HepG2 (cell line): Measurements from ENCODE around the gene RARS2. TPM values are rescaled to one million over a fixed set of nuclear protein-coding genes. Genes with fewer than 3 reads are reported as not detected.

ENCODE experiments used
- ARID2 ChIP-seq: sonication (generic); formaldehyde crosslinking; IDR thresholded peaks from 2 replicates; pipeline ENCODE4 v1.8.1; 2022; ENCODE audit warnings: mild to moderate bottlenecking, missing genetic modification reagents, borderline replicate concordance
- ATAD3A ChIP-seq: sonication (generic); formaldehyde crosslinking; IDR thresholded peaks from 2 replicates; pipeline ENCODE4 v1.4.0; 2020; ENCODE audit warnings: missing genetic modification reagents
- ATRX ChIP-seq: sonication (generic); formaldehyde crosslinking; IDR thresholded peaks from 2 replicates; pipeline ENCODE4 v1.4.0; 2020; ENCODE audit warnings: missing genetic modification reagents, borderline replicate concordance
- GTF2F1 ChIP-seq: fragments of 150-350 bp; IDR thresholded peaks from 2 replicates; pipeline ENCODE4 v1.6.1; 2014; ENCODE audit warnings: low read length
- HINFP ChIP-seq: sonication (generic); formaldehyde crosslinking; IDR thresholded peaks from 2 replicates; pipeline ENCODE4 v1.4.0; 2020; ENCODE audit warnings: low read depth, mild to moderate bottlenecking, missing genetic modification reagents
- PLRG1 ChIP-seq: fragments of 450-650 bp; conservative IDR thresholded peaks from 2 replicates; pipeline ENCODE4 v1.6.1; 2016
- PRPF4 ChIP-seq: fragments of 200-400 bp; formaldehyde crosslinking; IDR thresholded peaks from 2 replicates; pipeline ENCODE4 v1.6.1; 2016; ENCODE audit warnings: low read length, low read depth; ENCODE audit not compliant: poor library complexity, severe bottlenecking
- SAP130 ChIP-seq: IDR thresholded peaks from 2 replicates; pipeline ENCODE4 v1.6.1; 2016; ENCODE audit warnings: low read depth
- SIX1 ChIP-seq: sonication (generic); formaldehyde crosslinking; IDR thresholded peaks from 2 replicates; pipeline ENCODE4 v1.4.0; 2020; ENCODE audit warnings: missing genetic modification reagents, borderline replicate concordance
- SNRNP70 ChIP-seq: fragments of 200-400 bp; formaldehyde crosslinking; IDR thresholded peaks from 2 replicates; pipeline ENCODE4 v1.6.1; 2017; ENCODE audit warnings: mild to moderate bottlenecking, low read depth, low read length, moderate library complexity
- SOX13 ChIP-seq, 3 experiments: fragments of 450-650 bp in 1 of 3; sonication (generic) in 1 of 3; formaldehyde crosslinking in 1 of 3; IDR thresholded peaks in 2 of 3; conservative IDR thresholded peaks in 1 of 3; 2 replicates each; pipeline versions ENCODE4 v1.5.0 to v1.6.1; 2016 to 2020; ENCODE audit warnings: antibody characterized with exemption in 1 of 3, mild to moderate bottlenecking in 1 of 3, missing compliant biosample characterization in 1 of 3, missing genetic modification reagents in 1 of 3, moderate library complexity in 1 of 3
- SRY ChIP-seq: sonication (generic); formaldehyde crosslinking; IDR thresholded peaks from 2 replicates; pipeline ENCODE4 v1.8.0; 2022; ENCODE audit warnings: mild to moderate bottlenecking, missing genetic modification reagents
- STAT5B ChIP-seq: sonication (generic); formaldehyde crosslinking; IDR thresholded peaks from 2 replicates; pipeline ENCODE4 v1.4.0; 2020; ENCODE audit warnings: missing genetic modification reagents
- ZFP41 ChIP-seq: sonication (generic); formaldehyde crosslinking; IDR thresholded peaks from 2 replicates; pipeline ENCODE4 v1.4.0; 2020; ENCODE audit warnings: mild to moderate bottlenecking, missing genetic modification reagents, borderline replicate concordance
- ZNF235 ChIP-seq: sonication (generic); formaldehyde crosslinking; IDR thresholded peaks from 2 replicates; pipeline ENCODE4 v1.8.1; 2023; ENCODE audit warnings: mild to moderate bottlenecking, missing genetic modification reagents, borderline replicate concordance
- ZNF264 ChIP-seq: sonication (generic); formaldehyde crosslinking; IDR thresholded peaks from 2 replicates; pipeline ENCODE4 v1.4.0; 2020; ENCODE audit warnings: missing genetic modification reagents
- ZNF335 ChIP-seq: sonication (generic); formaldehyde crosslinking; IDR thresholded peaks from 2 replicates; pipeline ENCODE4 v1.4.0; 2020; ENCODE audit warnings: missing genetic modification reagents
- ZNF33B ChIP-seq: sonication (generic); formaldehyde crosslinking; IDR thresholded peaks from 2 replicates; pipeline ENCODE4 v1.5.1; 2020; ENCODE audit warnings: mild to moderate bottlenecking, missing genetic modification reagents
- ZNF589 ChIP-seq: sonication (generic); formaldehyde crosslinking; conservative IDR thresholded peaks from 2 replicates; pipeline ENCODE4 v1.8.0; 2022; ENCODE audit warnings: mild to moderate bottlenecking, moderate library complexity, missing genetic modification reagents
- ZNF713 ChIP-seq: sonication (generic); formaldehyde crosslinking; IDR thresholded peaks from 2 replicates; pipeline ENCODE4 v1.4.0; 2020; ENCODE audit warnings: mild to moderate bottlenecking, missing genetic modification reagents
- polyA plus RNA-seq, 8 experiments: library from polyadenylated mRNA; depleted of rRNA in 3 of 8; stranded (reverse) in 7 of 8; unstranded in 1 of 8; fragments of >200 nt; fragmentation: Illumina TruSeq in 4 of 8; extraction: Trizol in 4 of 8; gene quantifications; 2 replicates each; pipeline versions ENCODE4 v1.2.1 to v1.2.3, GENCODE V29; 2011 to 2016; ENCODE audit warnings: low read depth in 4 of 8, missing spikeins in 1 of 8, mixed read lengths in 1 of 8; ENCODE audit not compliant: insufficient read depth in 1 of 8
- total RNA-seq, 5 experiments: library from RNA; depleted of rRNA; stranded (reverse); fragments of >200 nt; fragmentation: Illumina TruSeq; extraction: Trizol; gene quantifications; 2 replicates each; pipeline ENCODE4 v1.2.3, GENCODE V29; 2016; ENCODE audit warnings: low read depth in 1 of 5
- TF ChIP-seq, protein P1 (sequence below): sonication (generic); formaldehyde crosslinking; IDR thresholded peaks from 2 replicates; pipeline ENCODE4 v1.5.0; 2020; ENCODE audit warnings: missing genetic modification reagents, mild to moderate bottlenecking, borderline replicate concordance
- TF ChIP-seq, protein P2 (sequence below): sonication (generic); formaldehyde crosslinking; IDR thresholded peaks from 2 replicates; pipeline ENCODE4 v1.5.1; 2020; ENCODE audit warnings: missing genetic modification reagents, mild to moderate bottlenecking, borderline replicate concordance
- TF ChIP-seq, protein P3 (sequence below): IDR thresholded peaks from 2 replicates; pipeline ENCODE4 v1.6.1; 2016
- TF ChIP-seq, protein P4 (sequence below): sonication (generic); formaldehyde crosslinking; IDR thresholded peaks from 2 replicates; pipeline ENCODE4 v1.4.0; 2020; ENCODE audit warnings: missing genetic modification reagents

Gene RARS2
- total and polyA plus RNA-seq, 2 of the 13 experiments (the other 11 are each of a cell fraction or from before 2014, with no cell fraction given) = 23.4 to 80.1 TPM

DNA sequence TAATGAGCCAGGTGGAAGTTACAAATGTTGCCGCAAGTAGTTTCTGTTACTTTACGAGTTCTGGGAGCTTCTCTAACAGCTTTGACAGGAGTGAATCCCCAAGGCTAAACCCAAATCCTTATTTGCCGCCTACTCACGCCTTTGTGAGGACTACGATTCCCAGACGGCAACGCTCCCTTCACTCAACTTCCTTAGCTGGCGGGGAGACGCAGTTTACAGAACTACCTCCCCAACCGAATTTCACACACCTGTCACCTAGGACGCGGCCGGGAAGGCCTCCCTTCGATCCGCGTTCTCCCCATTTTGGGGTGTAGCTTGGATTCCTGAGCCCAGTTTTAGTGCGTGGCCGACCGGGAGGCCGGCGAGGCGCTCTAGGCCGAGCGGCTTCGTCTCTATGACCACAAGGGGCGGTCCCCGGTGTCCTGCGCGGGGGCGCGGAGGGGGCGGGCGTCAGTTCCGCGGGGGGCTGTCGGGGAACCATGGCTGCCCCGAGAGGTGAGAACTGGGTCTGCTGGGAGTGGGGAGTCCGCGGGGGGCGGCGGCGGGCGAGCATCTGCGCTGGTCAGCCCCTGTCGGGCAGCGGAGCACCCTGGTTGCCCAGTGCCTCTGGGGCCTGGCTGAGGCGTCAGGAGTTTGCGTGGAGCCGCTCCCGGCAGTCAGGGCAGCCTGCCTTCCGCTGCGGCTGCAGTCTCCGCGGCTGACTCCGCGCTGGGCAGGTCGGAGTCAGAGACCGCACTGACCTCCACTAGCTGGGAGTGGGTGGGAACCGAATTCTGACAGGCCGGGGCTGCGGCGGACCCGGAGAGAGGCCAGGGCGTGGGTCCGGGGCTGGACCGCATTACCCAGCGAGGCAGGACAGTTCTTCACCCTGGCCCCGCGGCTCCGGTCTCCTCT is 117.0 kb downstream of the RARS2 start, which contains the start of gene SLC35A1 (continued):
- TF ChIP-seq, protein P1, sequence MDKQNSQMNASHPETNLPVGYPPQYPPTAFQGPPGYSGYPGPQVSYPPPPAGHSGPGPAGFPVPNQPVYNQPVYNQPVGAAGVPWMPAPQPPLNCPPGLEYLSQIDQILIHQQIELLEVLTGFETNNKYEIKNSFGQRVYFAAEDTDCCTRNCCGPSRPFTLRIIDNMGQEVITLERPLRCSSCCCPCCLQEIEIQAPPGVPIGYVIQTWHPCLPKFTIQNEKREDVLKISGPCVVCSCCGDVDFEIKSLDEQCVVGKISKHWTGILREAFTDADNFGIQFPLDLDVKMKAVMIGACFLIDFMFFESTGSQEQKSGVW (CRISPR knock-in tag) = no peak
- no peak for TF ChIP-seq ZNF264 (CRISPR knock-in tag)
- peak; percentile 91 for TF ChIP-seq SAP130 (CRISPR knock-in tag)
- TF ChIP-seq GTF2F1 = no peak
- TF ChIP-seq, protein P2, sequence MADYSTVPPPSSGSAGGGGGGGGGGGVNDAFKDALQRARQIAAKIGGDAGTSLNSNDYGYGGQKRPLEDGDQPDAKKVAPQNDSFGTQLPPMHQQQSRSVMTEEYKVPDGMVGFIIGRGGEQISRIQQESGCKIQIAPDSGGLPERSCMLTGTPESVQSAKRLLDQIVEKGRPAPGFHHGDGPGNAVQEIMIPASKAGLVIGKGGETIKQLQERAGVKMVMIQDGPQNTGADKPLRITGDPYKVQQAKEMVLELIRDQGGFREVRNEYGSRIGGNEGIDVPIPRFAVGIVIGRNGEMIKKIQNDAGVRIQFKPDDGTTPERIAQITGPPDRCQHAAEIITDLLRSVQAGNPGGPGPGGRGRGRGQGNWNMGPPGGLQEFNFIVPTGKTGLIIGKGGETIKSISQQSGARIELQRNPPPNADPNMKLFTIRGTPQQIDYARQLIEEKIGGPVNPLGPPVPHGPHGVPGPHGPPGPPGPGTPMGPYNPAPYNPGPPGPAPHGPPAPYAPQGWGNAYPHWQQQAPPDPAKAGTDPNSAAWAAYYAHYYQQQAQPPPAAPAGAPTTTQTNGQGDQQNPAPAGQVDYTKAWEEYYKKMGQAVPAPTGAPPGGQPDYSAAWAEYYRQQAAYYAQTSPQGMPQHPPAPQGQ (CRISPR knock-in tag) = no peak
- no peak for TF ChIP-seq ZNF589 (CRISPR knock-in tag)
- TF ChIP-seq, protein P3, sequence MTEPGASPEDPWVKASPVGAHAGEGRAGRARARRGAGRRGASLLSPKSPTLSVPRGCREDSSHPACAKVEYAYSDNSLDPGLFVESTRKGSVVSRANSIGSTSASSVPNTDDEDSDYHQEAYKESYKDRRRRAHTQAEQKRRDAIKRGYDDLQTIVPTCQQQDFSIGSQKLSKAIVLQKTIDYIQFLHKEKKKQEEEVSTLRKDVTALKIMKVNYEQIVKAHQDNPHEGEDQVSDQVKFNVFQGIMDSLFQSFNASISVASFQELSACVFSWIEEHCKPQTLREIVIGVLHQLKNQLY (CRISPR knock-in tag) = no peak; the same call in 1 of the 2 replicates
- no peak for TF ChIP-seq ATRX
- TF ChIP-seq SRY (CRISPR knock-in tag) = peak; percentile 61; the same call in 1 of the 2 replicates
- TF ChIP-seq ZNF713 = no peak
- TF ChIP-seq PRPF4 = no peak
- TF ChIP-seq ZFP41 (CRISPR knock-in tag) = no peak
- TF ChIP-seq SOX13 (IDR thresholded peaks at IDR 0.05) = no peak; the same call in 1 of the 2 replicates
- TF ChIP-seq SOX13 (CRISPR knock-in tag; conservative IDR thresholded peaks at IDR 0.05 in 1 of 2, IDR thresholded peaks at IDR 0.05 in 1 of 2) = no peak; a peak in 1 of 4 replicates
- no peak for TF ChIP-seq SNRNP70
- TF ChIP-seq ATAD3A = no peak
- TF ChIP-seq STAT5B (CRISPR knock-in tag) = no peak
- no peak for TF ChIP-seq HINFP (CRISPR knock-in tag)
- peak; percentile 95 for TF ChIP-seq ZNF235 (CRISPR knock-in tag)
- TF ChIP-seq, protein P4, sequence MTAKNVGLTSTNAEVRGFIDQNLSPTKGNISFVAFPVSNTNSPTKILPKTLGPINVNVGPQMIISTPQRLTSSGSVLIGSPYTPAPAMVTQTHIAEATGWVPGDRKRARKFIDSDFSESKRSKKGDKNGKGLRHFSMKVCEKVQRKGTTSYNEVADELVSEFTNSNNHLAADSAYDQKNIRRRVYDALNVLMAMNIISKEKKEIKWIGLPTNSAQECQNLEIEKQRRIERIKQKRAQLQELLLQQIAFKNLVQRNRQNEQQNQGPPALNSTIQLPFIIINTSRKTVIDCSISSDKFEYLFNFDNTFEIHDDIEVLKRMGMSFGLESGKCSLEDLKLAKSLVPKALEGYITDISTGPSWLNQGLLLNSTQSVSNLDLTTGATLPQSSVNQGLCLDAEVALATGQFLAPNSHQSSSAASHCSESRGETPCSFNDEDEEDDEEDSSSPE (CRISPR knock-in tag) = no peak
- no peak; the same call in 1 of the 2 replicates for TF ChIP-seq SIX1 (CRISPR knock-in tag)
- TF ChIP-seq PLRG1 = no peak
- 0 out of 2 replicates have a peak, but pooled peaks have one; percentile 31 for TF ChIP-seq ZNF335 (CRISPR knock-in tag)
- no peak for TF ChIP-seq ZNF33B (CRISPR knock-in tag)
- no peak for TF ChIP-seq ARID2
